Gastrocnemius medialis (tissue), 4 donors: ENCODE measurements around the gene FARP1. TPM values are rescaled to one million over a fixed set of nuclear protein-coding genes. Genes with fewer than 3 reads are reported as not detected.
"Not testable (repeated sequence)": the region's sequence is repeated elsewhere in the genome, so short reads cannot be mapped to it uniquely, and the experiment has no call there.

Experiments used
- ATAC-seq, 2 donors: fragments of 150-250 bp; one replicate each; pipeline ENCODE4 v1.9.1; 2016
- DNase-seq, 2 donors: peaks; one replicate each; pipeline ENCODE4 v3.0.0-alpha.2; 2019
- H3K27ac ChIP-seq, 4 donors: fragments of 200-600 bp; sonication (generic); 1 replicate in 1 of 4; 2 replicates in 3 of 4; pipeline ENCODE4 v1.5.1; 2016 to 2018; ENCODE audit warnings: mild to moderate bottlenecking in 2 of 4, moderate library complexity in 1 of 4
- H3K27me3 ChIP-seq, 3 donors: fragments of 200-600 bp; sonication (generic) in 2 of 3; 1 replicate in 1 of 3; 2 replicates in 2 of 3; pipeline versions ENCODE4 v1.5.1 to v1.6.0; 2016 to 2019; ENCODE audit warnings: mild to moderate bottlenecking in 1 of 3, moderate library complexity in 1 of 3
- H3K36me3 ChIP-seq, 2 donors: fragments of 200-600 bp; sonication (generic) in 1 of 2; one replicate each; pipeline ENCODE4 v1.5.1; 2017 to 2018
- H3K4me1 ChIP-seq, 2 donors: fragments of 200-600 bp; sonication (generic) in 1 of 2; one replicate each; pipeline ENCODE4 v1.5.1; 2016 to 2017; ENCODE audit warnings: mild to moderate bottlenecking in 2 of 2
- H3K4me3 ChIP-seq, 4 donors: fragments of 200-600 bp; sonication (generic) in 3 of 4; 1 replicate in 1 of 4; 2 replicates in 3 of 4; pipeline ENCODE4 v1.5.1; 2016 to 2019; ENCODE audit warnings: mild to moderate bottlenecking in 2 of 4
- H3K9me3 ChIP-seq, 3 donors: fragments of 200-600 bp; sonication (generic) in 2 of 3; 1 replicate in 1 of 3; 2 replicates in 2 of 3; pipeline ENCODE4 v1.5.1; 2016 to 2019
- POLR2A ChIP-seq, 2 donors: fragments of 450-650 bp; IDR thresholded peaks; one replicate each; pipeline ENCODE4 v1.6.1; 2017; ENCODE audit warnings: antibody characterized with exemption in 2 of 2, mild to moderate bottlenecking in 2 of 2, moderate library complexity in 2 of 2
- in situ Hi-C, 4 donors: fragments of 200-750 bp; cut with MboI; loops; one replicate each; pipeline versions ENCODE4 v1.15.0 to v1.8.0; 2017; ENCODE audit warnings: low sequenced_read_pairs in 4 of 4
- intact Hi-C: fragments of 100-400 bp; cut with DNase I; formaldehyde crosslinking; loops from one replicate; pipeline ENCODE4 v1.15.1; 2023; ENCODE audit warnings: low total_unique reads
- total RNA-seq, 4 donors: library from RNA; depleted of rRNA; stranded (reverse); fragments of >200 nt; gene quantifications; one replicate each; pipeline versions ENCODE4 v1.1.0 to v1.2.3, GENCODE V29; 2016
- TF ChIP-seq, protein P1 (sequence below), 5 experiments: fragments of 450-650 bp in 3 of 5; fragments of 200-600 bp in 2 of 5; sonication (generic) in 2 of 5; IDR thresholded peaks in 4 of 5; conservative IDR thresholded peaks in 1 of 5; 1 replicate in 4 of 5; 2 replicates in 1 of 5; pipeline ENCODE4 v1.5.1; 2016 to 2019; ENCODE audit warnings: antibody characterized with exemption in 5 of 5, mild to moderate bottlenecking in 3 of 5, moderate library complexity in 3 of 5

The FARP1 gene
- total RNA-seq, 4 donors from 2014 or later = 3.5 to 9.8 (median 4.9) TPM

- TF ChIP-seq, protein P1, sequence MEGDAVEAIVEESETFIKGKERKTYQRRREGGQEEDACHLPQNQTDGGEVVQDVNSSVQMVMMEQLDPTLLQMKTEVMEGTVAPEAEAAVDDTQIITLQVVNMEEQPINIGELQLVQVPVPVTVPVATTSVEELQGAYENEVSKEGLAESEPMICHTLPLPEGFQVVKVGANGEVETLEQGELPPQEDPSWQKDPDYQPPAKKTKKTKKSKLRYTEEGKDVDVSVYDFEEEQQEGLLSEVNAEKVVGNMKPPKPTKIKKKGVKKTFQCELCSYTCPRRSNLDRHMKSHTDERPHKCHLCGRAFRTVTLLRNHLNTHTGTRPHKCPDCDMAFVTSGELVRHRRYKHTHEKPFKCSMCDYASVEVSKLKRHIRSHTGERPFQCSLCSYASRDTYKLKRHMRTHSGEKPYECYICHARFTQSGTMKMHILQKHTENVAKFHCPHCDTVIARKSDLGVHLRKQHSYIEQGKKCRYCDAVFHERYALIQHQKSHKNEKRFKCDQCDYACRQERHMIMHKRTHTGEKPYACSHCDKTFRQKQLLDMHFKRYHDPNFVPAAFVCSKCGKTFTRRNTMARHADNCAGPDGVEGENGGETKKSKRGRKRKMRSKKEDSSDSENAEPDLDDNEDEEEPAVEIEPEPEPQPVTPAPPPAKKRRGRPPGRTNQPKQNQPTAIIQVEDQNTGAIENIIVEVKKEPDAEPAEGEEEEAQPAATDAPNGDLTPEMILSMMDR (IDR thresholded peaks at IDR 0.05 in 4 of 5, conservative IDR thresholded peaks at IDR 0.05 in 1 of 5) = no peak
- TF ChIP-seq POLR2A (IDR thresholded peaks at IDR 0.05) = no peak
- no peak for ATAC-seq
- Histone ChIP-seq H3K27me3 (no peaks in the 10 kb centered on the region), H3K9me3 (no peaks in the 10 kb centered on the region), H3K4me1 (no peaks in the 10 kb centered on the region), H3K27ac (no peak overlapping the region), H3K36me3 (no peaks in the 10 kb centered on the region), H3K4me3 (no peak overlapping the region)
- intact Hi-C loops = no loop called here
- no peak for DNase-seq
- in situ Hi-C loops = no loop called here
Measured at GRCh38 chr13:98225036-98225940, 82.4 kb downstream of the FARP1 start.

GRCh38 chr13:98226496-98226895 lies 83.6 kb downstream of the FARP1 start:
- TF ChIP-seq, protein P1 (IDR thresholded peaks at IDR 0.05 in 4 of 5, conservative IDR thresholded peaks at IDR 0.05 in 1 of 5) = no peak
- no peak for TF ChIP-seq POLR2A (IDR thresholded peaks at IDR 0.05)
- intact Hi-C loops = no loop called here
- H3K9me3 ChIP-seq = no peaks in the 10 kb centered on the region
- H3K4me1 ChIP-seq = no peaks in the 10 kb centered on the region
- ATAC-seq = no peak
- H3K27me3 ChIP-seq = no peaks in the 10 kb centered on the region
- H3K36me3 ChIP-seq = no peaks in the 10 kb centered on the region
- H3K27ac ChIP-seq = no peak overlapping the region
- no peak overlapping the region for H3K4me3 ChIP-seq
- in situ Hi-C loops = no loop called here
- DNase-seq = no peak

DNA sequence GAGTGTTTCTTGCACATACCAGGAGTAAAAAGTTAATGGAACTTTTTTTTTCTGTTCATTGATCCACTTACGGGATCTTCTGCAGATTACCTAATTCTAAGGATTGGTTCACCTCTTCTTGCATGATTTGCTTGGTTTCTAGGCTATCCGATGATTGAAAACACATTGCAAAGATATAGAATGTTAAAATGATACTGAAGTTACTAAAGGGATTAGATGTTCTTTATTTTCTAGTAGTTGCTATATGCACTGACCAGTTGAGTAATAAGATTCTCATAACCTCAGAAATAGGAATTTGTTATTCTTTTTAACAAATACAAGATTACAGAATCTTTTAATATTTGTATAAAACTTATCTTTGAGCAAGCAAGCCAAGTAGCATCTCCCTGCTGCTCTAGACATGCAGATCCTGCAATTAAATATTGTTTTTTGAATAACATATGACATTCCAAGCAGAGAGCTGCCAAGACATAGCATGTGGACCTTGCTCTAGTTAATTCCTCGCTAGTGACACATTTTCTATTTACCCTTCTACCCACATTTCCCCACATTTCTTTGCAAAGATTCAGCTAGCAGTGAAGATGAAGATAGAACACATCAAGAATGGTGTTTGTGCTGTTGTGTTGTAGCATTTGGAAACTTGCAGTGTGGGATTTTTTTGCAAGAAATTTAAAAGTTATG lies 85.9 kb downstream of the FARP1 start:
- DNase-seq = no peak
- H3K36me3 ChIP-seq = no peaks in the 10 kb centered on the region
- TF ChIP-seq POLR2A (IDR thresholded peaks at IDR 0.05) = no peak
- TF ChIP-seq, protein P1 (IDR thresholded peaks at IDR 0.05 in 4 of 5, conservative IDR thresholded peaks at IDR 0.05 in 1 of 5) = no peak
- H3K27me3 ChIP-seq = no peaks in the 10 kb centered on the region
- intact Hi-C loops (no loop called here), in situ Hi-C loops (no loop called here)
- H3K27ac ChIP-seq = no peak overlapping the region
- H3K4me1 ChIP-seq = no peaks in the 10 kb centered on the region
- H3K4me3 ChIP-seq = no peak overlapping the region
- H3K9me3 ChIP-seq = no peaks in the 10 kb centered on the region
- no peak for ATAC-seq

- H3K4me3 ChIP-seq, ATAC-seq, DNase-seq, H3K27ac ChIP-seq, H3K27me3 ChIP-seq, H3K9me3 ChIP-seq, in situ Hi-C loops, H3K4me1 ChIP-seq, H3K36me3 ChIP-seq, intact Hi-C loops: not testable (repeated sequence)
Measured at GRCh38 chr13:98230762-98231161, 87.9 kb downstream of the FARP1 start.

DNA sequence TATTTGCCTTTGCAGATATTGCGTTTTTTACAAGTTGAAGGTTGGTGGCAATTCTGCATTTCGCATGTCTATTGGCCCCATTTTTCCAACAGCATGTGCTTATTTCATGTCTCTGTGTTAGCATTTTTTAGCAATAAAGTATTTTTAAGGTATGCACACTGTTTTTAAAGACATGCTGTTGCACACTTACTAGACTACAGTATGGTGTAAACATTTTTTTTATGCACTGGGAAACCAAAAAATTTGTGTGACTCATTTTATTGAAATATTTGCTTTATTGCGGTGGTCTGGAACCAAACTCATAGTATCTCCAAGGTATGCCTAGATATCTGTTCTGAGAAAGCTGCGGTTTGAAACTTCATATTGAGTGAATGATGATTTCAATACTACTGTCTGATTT lies 89.6 kb downstream of the FARP1 start:
- intact Hi-C loops (no loop called here), in situ Hi-C loops (no loop called here)
- H3K36me3 ChIP-seq = no peaks in the 10 kb centered on the region
- ATAC-seq = no peak
- no peak overlapping the region for H3K27ac ChIP-seq
- no peaks in the 10 kb centered on the region for H3K27me3 ChIP-seq
- DNase-seq = no peak
- H3K4me3 ChIP-seq = no peak overlapping the region
- no peak for TF ChIP-seq POLR2A (IDR thresholded peaks at IDR 0.05)
- TF ChIP-seq, protein P1 (IDR thresholded peaks at IDR 0.05 in 4 of 5, conservative IDR thresholded peaks at IDR 0.05 in 1 of 5) = no peak
- H3K4me1 ChIP-seq = no peaks in the 10 kb centered on the region
- H3K9me3 ChIP-seq = no peaks in the 10 kb centered on the region
